HG02571 (cell line): ENCODE measurements around the gene ANTXR1.
"Not testable (repeated sequence)": the region's sequence is repeated elsewhere in the genome, so short reads cannot be mapped to it uniquely, and the experiment has no call there.

Experiments used
- ATAC-seq: cut with Tn5 transposase; IDR thresholded peaks from one replicate; pipeline ENCODE4 v1.9.1; 2021; ENCODE audit warnings: mild to moderate bottlenecking, moderate library complexity; ENCODE audit not compliant: unreplicated experiment

ANTXR1 gene

GRCh38 chr2:69222953-69223658 lies 210.1 kb downstream of the ANTXR1 start:
- no peak for ATAC-seq

GRCh38 chr2:69223759-69224511 lies 211.0 kb downstream of the ANTXR1 start:
- ATAC-seq, result no peak

- ATAC-seq, result no peak
These were observed 211.5 kb downstream of the ANTXR1 start for GRCh38 chr2:69224512-69224837.

DNA sequence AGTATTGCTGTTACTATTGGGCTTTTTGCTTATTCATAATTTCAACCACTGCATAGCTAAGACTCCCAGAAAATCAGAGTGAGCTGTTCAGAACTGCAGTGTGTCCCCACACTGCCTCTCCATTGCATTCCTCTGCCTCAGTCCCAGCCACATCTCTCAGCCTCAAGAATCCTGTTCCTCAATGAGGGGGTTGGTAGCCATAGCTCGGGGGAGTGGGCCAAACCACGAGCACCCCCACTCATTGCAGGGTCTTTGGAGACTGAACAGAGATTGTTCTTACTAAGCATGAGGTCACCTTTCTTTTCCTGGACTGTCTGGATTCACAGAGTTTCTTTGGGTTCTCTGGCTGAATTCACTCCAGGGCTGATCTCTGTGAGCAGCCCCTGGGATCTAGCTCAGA lies 213.0 kb downstream of the ANTXR1 start:
- no peak for ATAC-seq

GRCh38 chr2:69226903-69227302 lies 213.9 kb downstream of the ANTXR1 start:
- ATAC-seq, result no peak

GRCh38 chr2:69227716-69228115 lies 214.7 kb downstream of the ANTXR1 start:
- ATAC-seq, result no peak

DNA sequence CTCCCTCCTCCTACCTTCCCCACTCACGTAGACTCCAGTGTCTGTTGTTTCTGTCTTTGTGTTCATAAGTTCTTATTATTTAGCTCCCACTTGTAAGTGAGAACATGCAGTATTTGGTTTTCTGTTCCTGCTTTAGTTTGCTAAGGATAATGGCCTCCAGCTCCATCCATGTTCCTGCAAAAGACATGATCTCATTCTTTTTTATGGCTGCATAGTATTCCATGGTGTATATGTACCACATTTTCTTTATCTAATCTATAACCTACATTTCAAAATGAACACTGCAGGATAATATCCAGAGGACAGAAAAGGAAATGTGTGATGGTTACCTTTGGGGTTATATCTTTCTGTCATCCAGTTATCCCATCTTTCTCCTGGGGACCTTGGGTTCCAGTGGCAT lies 218.0 kb downstream of the ANTXR1 start:
- not testable (repeated sequence) for ATAC-seq

DNA sequence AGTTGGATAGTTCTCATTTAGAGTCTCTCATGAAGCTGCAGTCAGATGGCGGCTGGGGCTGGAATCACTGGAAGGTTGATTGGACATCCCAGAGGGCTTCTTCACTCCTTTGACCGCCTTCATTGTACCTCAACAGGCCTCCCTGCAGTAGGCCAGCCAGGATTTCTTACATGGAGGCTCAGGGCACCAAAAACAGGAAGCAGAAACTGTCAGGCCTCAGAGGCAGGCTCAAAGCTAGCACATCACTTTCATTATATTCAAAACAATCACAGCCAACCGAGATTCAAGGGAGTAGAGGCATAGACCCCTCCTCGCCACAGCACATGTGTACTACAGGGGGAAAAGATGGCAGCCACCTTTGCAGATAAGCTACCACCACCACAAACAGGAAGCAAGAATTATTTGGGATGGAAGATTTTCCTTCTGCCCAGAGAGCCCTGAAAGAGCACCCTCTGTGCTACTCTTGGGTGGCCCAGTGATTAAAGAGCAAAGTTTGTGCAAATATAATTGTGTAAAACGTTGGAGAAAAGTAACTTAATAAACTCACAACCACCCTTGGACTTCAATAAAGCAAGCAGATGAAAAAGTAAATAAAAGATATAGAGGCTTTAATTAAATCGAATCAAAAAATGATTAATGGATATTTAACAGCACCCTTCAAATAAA lies 218.8 kb downstream of the ANTXR1 start:
- ATAC-seq, result no peak

- ATAC-seq, result not testable (repeated sequence)
These were observed 222.9 kb downstream of the ANTXR1 start for GRCh38 chr2:69235835-69236234.

DNA sequence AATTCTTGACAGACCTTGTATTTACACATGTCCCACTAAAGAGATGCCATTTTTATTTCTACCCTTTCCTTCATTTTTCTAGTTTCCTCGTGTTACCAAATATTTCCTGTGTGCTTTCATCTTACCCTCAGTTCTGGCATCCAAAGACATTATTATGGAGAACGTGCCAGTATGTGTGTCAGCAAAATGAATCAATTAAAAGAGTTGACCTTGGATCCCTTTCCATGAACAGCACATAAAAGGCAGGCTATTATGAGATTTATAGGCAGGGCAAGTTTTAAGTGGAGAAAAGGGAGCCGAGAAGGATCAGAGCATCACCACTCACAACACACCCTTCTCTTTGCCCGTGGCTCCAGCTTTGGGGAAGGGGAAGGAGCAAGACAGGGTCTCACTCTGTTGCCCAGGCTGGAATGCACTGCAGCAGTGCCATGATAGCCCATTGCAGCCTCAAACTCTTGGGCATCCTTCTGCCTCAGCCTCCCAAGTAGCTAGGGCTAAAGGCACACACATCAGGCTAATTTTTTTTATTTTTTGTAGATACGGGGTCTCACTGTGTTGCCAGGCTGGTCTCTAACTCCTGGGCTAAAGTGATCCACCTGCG lies 224.2 kb downstream of the ANTXR1 start:
- no peak for ATAC-seq

- no peak for ATAC-seq
These were observed 225.6 kb downstream of the ANTXR1 start for GRCh38 chr2:69238449-69239031.

- ATAC-seq, result no peak
These were observed 228.1 kb downstream of the ANTXR1 start for GRCh38 chr2:69241093-69241492.

DNA sequence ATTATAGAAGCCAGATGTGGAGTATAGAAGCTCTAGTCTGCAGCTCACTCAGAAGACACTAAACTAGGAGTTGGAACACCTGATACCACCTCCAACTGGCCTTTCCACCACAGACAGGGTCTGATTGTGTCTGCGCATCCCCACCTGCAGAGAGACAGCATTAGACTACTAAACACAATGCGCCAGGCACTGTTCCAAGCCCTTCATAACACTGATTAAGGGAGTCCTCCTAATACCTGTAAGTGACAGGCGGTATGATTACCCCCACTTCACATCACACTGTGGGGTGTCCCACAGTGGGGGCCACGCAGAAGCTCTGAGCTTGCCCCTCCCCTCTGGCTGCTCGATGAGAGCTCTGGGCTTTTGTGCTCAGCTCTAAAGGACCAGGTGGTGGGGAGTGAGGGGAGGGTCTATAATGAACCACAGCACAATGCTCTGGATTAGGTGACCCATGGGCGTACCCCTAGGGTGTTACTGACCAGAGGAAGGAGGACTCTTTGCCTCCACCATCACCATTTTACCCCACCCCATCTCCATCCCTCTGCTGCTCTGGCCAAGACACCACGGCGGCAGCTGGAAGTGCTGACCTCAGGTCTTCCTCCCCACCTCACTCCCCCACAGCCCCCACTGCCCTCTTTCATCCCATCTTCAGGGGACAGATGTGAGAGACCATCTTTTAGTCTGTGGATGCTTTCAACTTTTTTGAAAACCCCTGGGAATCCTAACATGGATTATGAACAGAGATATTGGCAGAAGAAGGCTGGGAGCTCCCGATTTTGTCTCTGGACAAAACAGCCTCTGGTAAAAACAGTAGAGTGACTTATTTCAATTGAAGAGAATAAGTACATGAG lies 228.9 kb downstream of the ANTXR1 start:
- ATAC-seq, result no peak

DNA sequence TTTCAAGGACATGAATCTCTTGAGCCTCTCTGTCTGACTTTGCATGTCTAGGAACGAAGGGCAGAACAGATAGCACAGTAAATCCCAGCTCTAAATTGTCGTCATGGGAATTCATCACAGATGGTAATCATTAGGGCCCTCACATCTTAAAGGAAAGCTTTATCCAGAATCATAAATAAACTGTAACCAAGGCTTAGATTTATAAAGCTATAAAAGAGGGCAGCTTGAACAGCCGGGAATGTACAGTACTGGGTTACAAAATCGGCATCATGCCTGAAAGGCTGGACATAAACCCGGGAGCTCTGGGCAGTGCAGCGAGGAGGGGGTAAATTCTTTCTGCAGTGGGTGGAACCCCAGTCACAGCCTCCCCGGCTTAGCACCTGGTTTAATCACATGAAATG lies 229.7 kb downstream of the ANTXR1 start:
- ATAC-seq, result no peak

DNA sequence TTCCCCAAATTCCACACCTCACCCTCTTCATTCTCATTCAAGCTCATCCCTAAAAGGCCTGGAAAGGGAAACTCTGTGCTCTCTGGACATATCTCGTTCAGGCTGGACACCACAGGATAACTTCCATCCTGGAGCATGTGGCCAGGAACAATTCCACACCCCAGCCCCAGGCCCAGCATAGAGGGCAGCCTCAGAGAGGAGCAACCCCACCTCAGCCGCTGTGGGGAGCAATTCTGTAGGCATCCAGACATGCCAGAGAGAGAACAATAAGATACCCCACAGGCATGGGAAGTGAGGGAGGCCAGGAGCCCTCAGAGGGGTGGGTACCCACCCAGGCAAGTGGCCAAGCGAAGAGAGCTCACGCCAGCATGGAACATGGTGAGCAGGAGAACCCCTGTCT lies 230.7 kb downstream of the ANTXR1 start:
- ATAC-seq, result no peak

DNA sequence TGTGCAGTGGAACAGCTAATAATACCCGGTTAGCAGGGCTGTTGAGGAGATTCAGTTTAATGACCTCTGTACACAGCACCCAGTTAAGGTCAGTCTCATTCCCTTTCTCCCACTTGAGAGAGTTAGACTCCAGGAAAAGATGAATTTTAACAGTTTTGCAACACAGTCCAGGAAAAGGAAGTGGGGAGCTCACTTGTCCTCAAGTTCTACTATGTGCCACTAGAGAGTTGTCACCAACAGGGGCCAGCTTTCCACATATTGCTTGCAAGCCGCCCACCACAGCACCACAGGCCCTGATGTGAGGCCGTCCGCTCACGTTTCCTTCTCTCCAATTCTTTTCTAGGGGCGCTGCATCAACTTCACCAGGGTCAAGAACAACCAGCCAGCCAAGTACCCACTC lies 231.9 kb downstream of the ANTXR1 start:
- no peak for ATAC-seq

DNA sequence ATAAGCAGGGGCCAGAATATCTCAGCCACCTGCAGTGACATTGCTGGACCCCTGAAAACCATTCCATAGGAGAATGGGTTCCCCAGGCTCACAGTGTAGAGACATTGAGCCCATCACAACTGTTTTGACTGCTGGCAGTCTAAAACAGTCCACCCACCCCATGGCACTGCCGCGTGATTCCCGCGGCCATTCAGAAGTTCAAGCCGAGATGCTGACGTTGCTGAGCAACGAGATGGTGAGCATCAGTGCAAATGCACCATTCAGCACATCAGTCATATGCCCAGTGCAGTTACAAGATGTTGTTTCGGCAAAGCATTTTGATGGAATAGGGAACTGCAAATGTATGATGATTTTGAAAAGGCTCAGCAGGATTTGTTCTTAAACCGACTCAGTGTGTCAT lies 234.6 kb downstream of the ANTXR1 start:
- no peak for ATAC-seq

DNA sequence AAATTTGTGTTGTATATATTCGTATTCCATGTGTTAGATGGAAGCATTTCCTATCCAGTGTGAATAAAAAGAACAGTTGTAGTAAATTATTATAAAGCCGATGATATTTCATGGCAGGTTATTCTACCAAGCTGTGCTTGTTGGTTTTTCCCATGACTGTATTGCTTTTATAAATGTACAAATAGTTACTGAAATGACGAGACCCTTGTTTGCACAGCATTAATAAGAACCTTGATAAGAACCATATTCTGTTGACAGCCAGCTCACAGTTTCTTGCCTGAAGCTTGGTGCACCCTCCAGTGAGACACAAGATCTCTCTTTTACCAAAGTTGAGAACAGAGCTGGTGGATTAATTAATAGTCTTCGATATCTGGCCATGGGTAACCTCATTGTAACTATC lies 235.3 kb downstream of the ANTXR1 start:
- no peak for ATAC-seq

DNA sequence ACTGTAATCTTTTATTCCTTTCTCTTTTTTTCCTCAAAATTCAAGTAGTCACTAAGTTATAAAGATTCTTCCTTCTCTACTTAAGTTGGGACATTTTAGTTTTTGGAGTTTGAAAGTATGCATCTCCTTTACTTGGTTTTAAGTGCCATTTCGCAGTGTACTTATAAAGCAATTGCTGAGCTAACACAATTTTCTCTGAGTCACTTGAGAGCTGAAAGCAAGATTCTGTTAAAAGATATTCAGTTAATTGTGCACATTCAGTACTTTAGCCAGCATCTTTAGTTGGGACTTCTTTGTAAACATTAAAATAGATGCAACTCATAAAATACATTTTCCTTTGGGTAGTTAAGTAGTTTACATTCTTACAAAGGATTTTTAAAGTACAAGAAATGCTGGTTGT lies 238.0 kb downstream of the ANTXR1 start:
- ATAC-seq, result no peak

DNA sequence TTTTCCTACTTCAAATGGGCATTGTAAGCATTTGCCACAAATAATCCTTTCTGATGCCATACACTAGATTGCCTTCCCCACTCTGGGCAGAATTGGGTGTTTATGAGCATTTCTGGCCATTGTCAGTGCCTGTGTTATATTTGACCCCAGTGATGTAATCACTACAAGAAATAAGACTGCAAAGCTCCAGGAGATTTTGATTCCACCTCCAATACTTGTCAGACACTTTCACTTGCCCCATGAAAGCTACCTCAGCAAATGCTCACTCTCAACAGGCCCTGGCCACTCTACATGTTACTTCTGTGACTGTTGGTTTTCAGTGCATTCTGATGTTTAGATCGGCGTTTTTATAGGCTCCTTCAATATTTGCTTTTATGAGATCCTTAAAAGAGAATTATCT lies 239.0 kb downstream of the ANTXR1 start:
- ATAC-seq, result no peak
